ENCODE data around the gene ABHD12.
"Not testable (repeated sequence)": the region's sequence is repeated elsewhere in the genome, so short reads cannot be mapped to it uniquely, and the experiment has no call there.

The ABHD12 gene

GRCh38 chr20:25353353-25353746, 37.3 kb downstream of the ABHD12 start:
- no peak for DNase-seq

DNA sequence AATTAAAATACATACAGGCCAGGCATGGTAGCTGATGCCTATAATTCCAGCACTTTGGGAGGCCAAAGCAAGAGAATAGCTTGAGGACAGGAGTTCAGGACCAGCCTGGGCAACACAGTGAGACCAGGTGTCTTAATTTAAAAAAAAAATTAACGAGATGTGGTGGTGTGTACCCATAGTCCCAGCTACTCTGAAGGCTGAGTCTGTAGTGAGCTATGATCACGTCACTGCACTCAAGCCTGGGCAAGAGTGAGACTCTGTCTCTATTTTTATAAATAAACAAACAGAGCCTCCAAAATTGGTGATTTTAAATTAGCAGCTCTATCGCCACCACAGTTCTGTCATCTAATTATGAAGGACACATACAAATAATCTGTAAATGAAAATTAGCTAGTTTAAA, 37.9 kb downstream of the ABHD12 start:
- DNase-seq, result no peak

GRCh38 chr20:25351024-25351360, 39.6 kb downstream of the ABHD12 start:
- DNase-seq, result no peak

- no peak for DNase-seq
These were observed 44.3 kb downstream of the ABHD12 start for GRCh38 chr20:25346349-25346748.

- DNase-seq, result no peak
These were observed 44.9 kb downstream of the ABHD12 start for GRCh38 chr20:25345721-25346120.

GRCh38 chr20:25344634-25345033, 46.0 kb downstream of the ABHD12 start:
- DNase-seq, result no peak

DNA sequence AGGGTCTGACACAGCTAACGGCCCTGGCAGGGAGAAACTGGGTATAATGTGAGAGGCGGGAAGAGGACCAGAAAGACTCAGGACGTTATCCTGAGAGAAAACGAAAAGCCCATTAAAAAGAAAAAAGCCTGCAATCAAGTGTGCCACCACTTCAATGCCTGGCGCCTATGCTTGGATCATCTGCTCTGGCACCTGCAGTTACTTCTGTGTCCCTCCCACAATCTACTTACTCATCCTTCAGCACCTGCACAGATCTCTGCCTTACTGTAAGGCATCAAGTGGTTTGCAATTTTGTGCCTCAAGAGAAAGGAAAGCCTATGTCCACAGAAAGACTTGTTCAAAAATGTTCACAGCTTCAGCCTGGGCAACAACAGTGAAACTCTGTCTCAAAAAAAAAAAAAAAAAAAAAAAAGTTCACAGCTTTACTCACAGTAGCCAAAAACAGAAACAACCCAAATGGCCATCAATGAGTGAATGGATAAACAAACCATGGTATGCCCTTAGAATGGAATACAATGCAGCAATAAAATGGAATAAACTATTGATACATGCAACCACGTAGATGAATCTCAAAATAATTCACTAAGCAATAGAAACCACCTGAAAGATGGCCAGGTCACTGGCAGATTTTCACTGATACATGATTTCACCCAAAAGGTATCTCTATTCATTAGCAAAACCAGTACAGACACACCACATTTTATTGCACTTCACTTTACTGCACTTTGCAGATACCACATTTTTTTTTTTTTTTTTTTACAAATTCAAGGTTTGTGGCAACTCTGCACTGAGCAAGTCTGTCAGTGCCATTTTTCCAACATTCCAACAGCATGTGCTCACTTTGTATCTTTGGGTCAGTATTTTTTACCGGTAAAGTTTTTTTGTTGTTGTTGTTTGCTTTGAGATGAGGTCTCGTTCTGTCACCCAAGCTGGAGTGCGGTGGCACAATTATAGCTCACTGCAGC, 48.6 kb downstream of the ABHD12 start:
- no peak for DNase-seq

DNA sequence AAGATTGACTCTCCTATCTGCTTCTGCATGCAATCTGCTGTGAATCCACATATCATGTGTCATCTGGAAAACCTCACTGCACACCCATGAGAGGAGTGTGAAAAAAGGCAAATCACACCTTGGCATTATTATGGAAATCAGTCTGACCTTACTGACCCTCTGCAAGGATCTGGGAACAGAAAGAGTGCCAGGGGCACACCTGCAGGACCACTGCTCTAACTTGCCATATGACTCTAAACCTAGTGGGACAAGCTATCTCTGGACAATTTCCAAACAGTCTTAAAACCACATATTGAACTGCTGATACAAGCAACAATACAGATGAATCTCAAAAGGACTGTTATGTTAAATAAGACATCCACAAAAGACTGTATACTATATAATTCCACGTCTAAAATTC, 50.3 kb downstream of the ABHD12 start:
- DNase-seq, result no peak

DNA sequence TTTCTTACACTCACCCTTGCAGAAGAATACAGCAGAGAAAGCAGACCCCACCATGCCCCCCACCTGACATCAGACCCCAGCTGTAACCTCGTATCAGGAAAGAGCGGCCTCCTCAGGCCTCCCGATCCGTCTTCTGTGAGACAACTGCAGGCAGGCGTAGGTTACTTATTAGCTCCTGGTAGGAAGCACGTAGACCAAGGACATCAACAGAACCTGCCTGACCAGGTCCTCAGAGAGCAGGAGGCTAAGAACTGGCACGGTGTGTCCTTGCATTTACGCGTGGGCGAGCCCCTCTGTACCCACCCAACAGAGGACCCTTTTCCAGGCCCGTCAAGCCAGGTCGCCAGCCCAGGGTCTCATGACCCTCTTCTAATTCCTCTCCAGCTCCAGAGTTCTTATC, 51.0 kb downstream of the ABHD12 start:
- DNase-seq, result no peak

DNA sequence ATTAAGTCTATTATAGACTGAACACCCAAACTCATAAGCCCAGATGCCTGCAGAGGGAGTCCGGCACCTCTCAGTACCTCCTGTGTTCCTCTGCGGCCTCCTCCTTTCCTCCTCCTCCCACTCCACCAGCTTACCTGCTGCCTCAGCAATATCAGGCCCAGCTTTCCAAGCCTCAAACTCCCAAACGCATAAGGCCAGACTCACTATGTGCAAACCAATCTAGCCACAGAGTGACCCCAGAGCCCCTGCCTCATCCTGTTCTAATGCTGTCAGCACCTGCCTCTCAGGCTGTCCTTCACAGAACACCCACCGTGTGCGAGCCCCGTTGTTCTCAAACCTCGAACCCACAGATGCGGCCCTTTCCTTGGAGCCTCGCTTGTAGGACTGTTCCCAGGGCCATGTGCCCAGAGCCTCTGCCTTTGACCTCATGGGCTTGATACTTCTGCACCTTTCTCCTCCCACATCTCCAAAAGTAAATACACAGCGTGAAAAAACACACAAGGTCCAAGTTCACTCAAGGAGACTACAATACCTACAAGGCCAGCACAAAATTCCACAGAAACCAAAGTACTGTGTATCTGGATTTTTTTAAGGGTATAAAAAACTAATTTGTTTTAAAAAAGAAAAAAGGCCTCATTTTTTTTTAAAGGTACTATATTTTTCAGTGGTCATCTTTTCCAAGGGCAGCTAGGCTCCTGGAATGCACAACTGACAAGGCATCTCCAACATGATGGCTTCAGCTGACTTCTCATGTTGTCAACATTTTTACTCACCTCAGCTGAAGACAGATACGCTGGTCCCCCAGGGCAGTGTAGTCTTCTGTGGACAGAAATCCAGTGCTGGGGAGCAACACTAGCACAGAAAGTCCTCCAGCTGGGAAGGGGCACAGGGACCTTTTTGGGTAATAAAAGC, 52.3 kb downstream of the ABHD12 start:
- no peak for DNase-seq

- no peak for DNase-seq
These were observed 53.8 kb downstream of the ABHD12 start for GRCh38 chr20:25336561-25337422.

GRCh38 chr20:25334972-25335371, 55.7 kb downstream of the ABHD12 start:
- DNase-seq, result not testable (repeated sequence)

DNA sequence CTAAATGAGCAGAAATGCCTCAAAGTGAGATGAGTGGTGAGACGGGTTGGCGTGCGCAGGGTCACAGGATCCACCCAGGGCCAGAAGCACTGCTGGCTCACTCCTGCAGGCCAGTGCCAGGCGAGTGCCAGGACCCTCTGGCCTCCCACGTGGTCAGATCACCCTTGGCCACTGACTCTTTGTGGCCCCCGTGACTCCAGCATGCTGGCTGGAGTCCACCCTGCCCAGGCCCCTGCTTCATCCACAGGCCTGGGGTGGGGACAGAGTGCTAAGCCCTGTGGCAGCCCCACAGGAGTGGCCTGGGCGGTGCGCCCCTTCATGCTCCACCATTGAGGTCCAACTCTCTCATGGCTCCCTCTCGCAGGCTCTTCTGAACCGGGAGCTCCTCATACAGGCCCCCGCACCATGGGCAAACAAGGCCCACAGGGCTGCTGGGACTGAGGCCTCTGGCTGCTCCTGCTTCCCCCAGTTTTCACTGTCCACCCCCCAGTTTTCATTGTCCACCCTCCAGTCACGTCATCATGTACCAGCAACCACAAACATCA, 61.6 kb downstream of the ABHD12 start:
- no peak for DNase-seq

GRCh38 chr20:25327521-25328235, 63.0 kb downstream of the ABHD12 start:
- no peak for DNase-seq

GRCh38 chr20:25325997-25326396, 64.6 kb downstream of the ABHD12 start:
- DNase-seq, result no peak

- no peak for DNase-seq
These were observed 65.6 kb downstream of the ABHD12 start for GRCh38 chr20:25325073-25325472.

- no peak for DNase-seq
These were observed 66.2 kb downstream of the ABHD12 start for GRCh38 chr20:25324412-25324811.

DNA sequence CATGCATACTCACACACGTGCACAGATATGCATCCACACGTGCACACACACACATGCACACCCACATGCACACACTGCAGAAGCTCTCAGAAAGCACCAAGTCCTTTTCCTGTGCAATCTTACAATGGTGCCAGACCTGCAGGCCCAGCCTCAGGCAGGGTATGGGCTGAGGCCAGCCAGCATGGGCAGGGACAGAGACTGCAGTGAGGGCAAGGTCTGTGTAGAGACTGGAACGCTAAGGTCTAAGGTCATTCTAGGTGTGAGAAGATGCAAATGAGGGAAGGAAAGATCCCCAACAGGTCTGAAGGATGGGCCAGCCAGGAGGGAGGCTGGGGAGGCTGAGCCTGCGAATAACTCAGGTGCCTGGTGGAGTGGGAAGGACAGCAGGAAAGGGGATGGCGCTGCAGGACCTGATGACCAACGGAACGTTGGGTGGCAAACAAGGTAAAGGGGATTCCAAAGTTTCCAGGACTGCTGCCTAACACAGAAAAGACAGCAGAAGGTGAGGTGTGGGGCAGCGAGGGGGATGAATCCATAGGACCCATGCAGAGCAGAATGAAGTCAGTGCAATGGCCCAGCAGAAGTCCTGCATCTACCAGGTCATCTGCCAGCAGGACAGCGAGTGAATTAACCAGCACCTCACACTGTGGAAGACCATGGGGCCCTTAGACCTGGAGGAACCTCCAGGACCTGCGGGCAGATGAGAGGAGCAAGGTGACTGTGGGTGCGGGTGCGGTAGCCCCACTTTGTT, 67.0 kb downstream of the ABHD12 start:
- no peak for DNase-seq

DNA sequence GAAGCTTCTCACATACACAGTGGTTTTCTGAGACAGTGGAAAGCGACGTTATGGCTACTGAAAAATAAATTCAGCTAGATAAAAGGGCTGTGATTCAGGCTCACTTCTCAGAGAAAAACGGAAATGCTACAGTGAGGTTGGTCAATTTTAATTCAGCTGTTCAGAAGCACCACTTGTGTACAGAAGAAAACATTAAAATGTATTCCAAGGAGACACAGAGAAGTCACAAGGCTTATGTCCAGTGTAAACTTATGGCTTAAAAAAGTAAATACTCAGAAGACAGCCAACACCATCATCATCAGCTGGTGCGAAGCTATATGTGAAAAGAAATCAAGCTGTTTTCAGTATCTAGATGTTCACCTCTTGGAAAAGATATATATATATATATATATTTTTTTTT, 68.6 kb downstream of the ABHD12 start:
- no peak for DNase-seq

GRCh38 chr20:25321262-25321831, 69.3 kb downstream of the ABHD12 start:
- no peak for DNase-seq

All from stimulated activated naive CD4-positive, alpha-beta T cell treated with Interleukin-2 at 50 U/mL for 16 hours (primary cell).